Measurements from ENCODE around the gene NME3. TPM values are rescaled to one million over a fixed set of nuclear protein-coding genes. Genes with fewer than 3 reads are reported as not detected.

NME3 gene
- total RNA-seq, 1 donor from 2014 or later: 79.1 TPM

GRCh38 chr16:1760911-1761310, 10.4 kb downstream of the NME3 start:
- peaks cover 5% of the 10 kb centered on the region for H3K9me3 Mint-ChIP-seq (ENCODE audit: unreplicated experiment)
- no peak overlapping the region for H3K4me3 Mint-ChIP-seq (ENCODE audit: unreplicated experiment)
- peaks cover 9% of the 10 kb centered on the region for H3K27me3 Mint-ChIP-seq (ENCODE audit: unreplicated experiment)
- peaks cover 6% of the 10 kb centered on the region for H3K4me1 Mint-ChIP-seq (ENCODE audit: low read depth, unreplicated experiment)
- TF ChIP-seq, protein P1, sequence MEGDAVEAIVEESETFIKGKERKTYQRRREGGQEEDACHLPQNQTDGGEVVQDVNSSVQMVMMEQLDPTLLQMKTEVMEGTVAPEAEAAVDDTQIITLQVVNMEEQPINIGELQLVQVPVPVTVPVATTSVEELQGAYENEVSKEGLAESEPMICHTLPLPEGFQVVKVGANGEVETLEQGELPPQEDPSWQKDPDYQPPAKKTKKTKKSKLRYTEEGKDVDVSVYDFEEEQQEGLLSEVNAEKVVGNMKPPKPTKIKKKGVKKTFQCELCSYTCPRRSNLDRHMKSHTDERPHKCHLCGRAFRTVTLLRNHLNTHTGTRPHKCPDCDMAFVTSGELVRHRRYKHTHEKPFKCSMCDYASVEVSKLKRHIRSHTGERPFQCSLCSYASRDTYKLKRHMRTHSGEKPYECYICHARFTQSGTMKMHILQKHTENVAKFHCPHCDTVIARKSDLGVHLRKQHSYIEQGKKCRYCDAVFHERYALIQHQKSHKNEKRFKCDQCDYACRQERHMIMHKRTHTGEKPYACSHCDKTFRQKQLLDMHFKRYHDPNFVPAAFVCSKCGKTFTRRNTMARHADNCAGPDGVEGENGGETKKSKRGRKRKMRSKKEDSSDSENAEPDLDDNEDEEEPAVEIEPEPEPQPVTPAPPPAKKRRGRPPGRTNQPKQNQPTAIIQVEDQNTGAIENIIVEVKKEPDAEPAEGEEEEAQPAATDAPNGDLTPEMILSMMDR (IDR thresholded peaks at IDR 0.05; ENCODE audit: partially characterized antibody, unreplicated experiment): no peak
- H3K27ac Mint-ChIP-seq (ENCODE audit: unreplicated experiment): peak overlapping the region; percentile 69
- no peaks in the 10 kb centered on the region for H3K36me3 Mint-ChIP-seq (ENCODE audit: unreplicated experiment)
- no peak for DNase-seq

- Mint-ChIP-seq H3K9me3 (ENCODE audit: unreplicated experiment) (peaks cover 10% of the 10 kb centered on the region), H3K4me3 (ENCODE audit: unreplicated experiment) (no peak overlapping the region), H3K36me3 (ENCODE audit: unreplicated experiment) (no peaks in the 10 kb centered on the region), H3K27ac (ENCODE audit: unreplicated experiment) (no peak overlapping the region), H3K27me3 (ENCODE audit: unreplicated experiment) (peaks cover 10% of the 10 kb centered on the region), H3K4me1 (ENCODE audit: low read depth, unreplicated experiment) (peaks cover 6% of the 10 kb centered on the region)
- TF ChIP-seq, protein P1 (IDR thresholded peaks at IDR 0.05; ENCODE audit: partially characterized antibody, unreplicated experiment): no peak
- peak; percentile 11 for DNase-seq
Measured at GRCh38 chr16:1759511-1759910, 11.8 kb downstream of the NME3 start.

DNA sequence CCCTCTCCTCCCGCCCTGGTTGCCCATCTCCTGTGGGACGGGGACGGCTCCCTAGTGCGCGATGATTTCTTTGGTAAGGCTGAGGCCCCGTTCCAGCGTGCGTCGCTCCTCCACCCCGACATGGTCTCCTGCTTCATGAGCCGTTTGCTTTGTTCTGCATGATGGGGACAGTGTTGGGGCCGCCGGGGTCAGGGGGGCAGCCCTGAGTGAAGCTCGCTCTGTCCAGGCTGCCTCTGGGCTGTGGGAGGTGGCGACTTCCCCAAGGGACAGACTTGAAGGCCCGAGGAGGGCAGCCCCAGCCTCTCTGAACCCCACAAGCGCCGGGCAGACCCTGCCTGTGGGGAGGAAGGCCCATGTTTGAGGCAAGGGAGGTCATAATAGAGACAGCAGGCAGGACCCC, 12.4 kb downstream of the NME3 start:
- Mint-ChIP-seq H3K4me3 (ENCODE audit: unreplicated experiment) (no peak overlapping the region), H3K9me3 (ENCODE audit: unreplicated experiment) (peaks cover 11% of the 10 kb centered on the region), H3K4me1 (ENCODE audit: low read depth, unreplicated experiment) (peaks cover 6% of the 10 kb centered on the region), H3K36me3 (ENCODE audit: unreplicated experiment) (no peaks in the 10 kb centered on the region), H3K27ac (ENCODE audit: unreplicated experiment) (no peak overlapping the region), H3K27me3 (ENCODE audit: unreplicated experiment) (peaks cover 10% of the 10 kb centered on the region)
- TF ChIP-seq, protein P1 (IDR thresholded peaks at IDR 0.05; ENCODE audit: partially characterized antibody, unreplicated experiment): no peak
- DNase-seq: no peak

- H3K4me3 Mint-ChIP-seq (ENCODE audit: unreplicated experiment): peak overlapping the region; percentile 25
- DNase-seq: no peak
- H3K27ac Mint-ChIP-seq (ENCODE audit: unreplicated experiment): no peak overlapping the region
- peaks cover 13% of the 10 kb centered on the region for H3K9me3 Mint-ChIP-seq (ENCODE audit: unreplicated experiment)
- TF ChIP-seq, protein P1 (IDR thresholded peaks at IDR 0.05; ENCODE audit: partially characterized antibody, unreplicated experiment): no peak
- H3K36me3 Mint-ChIP-seq (ENCODE audit: unreplicated experiment): no peaks in the 10 kb centered on the region
- H3K27me3 Mint-ChIP-seq (ENCODE audit: unreplicated experiment): peaks cover 10% of the 10 kb centered on the region
- peaks cover 6% of the 10 kb centered on the region for H3K4me1 Mint-ChIP-seq (ENCODE audit: low read depth, unreplicated experiment)
Measured at GRCh38 chr16:1757714-1758461, 13.5 kb downstream of the NME3 start.

DNA sequence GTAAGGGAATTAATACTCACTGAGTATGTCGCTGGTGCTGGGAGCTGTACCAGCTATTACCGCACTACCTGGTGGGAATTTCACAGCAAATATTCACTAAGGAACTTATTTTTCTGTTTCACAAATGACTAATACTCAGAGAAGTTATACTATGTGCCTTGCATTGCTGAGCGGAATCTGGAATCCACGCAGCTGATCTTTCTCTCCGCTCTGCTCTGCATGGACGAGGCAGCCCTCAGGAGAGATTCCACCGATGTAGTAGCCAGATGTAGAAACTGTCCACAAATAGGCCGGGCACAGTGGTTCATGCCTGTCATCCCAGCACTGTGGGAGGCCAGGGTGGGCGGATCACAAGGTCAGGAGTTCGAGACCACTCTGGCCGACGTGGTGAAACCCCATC, 17.1 kb downstream of the NME3 start:
- no peak for DNase-seq
- Mint-ChIP-seq H3K4me3 (ENCODE audit: unreplicated experiment) (no peak overlapping the region), H3K27ac (ENCODE audit: unreplicated experiment) (no peak overlapping the region), H3K9me3 (ENCODE audit: unreplicated experiment) (peaks cover 11% of the 10 kb centered on the region), H3K4me1 (ENCODE audit: low read depth, unreplicated experiment) (no peaks in the 10 kb centered on the region), H3K36me3 (ENCODE audit: unreplicated experiment) (no peaks in the 10 kb centered on the region), H3K27me3 (ENCODE audit: unreplicated experiment) (peaks cover 11% of the 10 kb centered on the region)
- TF ChIP-seq, protein P1 (IDR thresholded peaks at IDR 0.05; ENCODE audit: partially characterized antibody, unreplicated experiment): no peak
